Endodermal cell (in vitro differentiated cells): Measurements from ENCODE around the gene ARHGAP45. TPM values are rescaled to one million over a fixed set of nuclear protein-coding genes. Genes with fewer than 3 reads are reported as not detected.

Experiments used
- DNase-seq: peaks from one replicate; pipeline ENCODE4 v3.0.0-alpha.2; 2017
- H3K27ac ChIP-seq: 2 replicates; pipeline ENCODE4 v1.5.1; 2013; ENCODE audit warnings: mild to moderate bottlenecking, low read depth, low read length, moderate library complexity
- H3K27me3 ChIP-seq: 2 replicates; pipeline ENCODE4 v1.6.1; 2013; ENCODE audit warnings: mild to moderate bottlenecking, low read length, moderate library complexity; ENCODE audit not compliant: insufficient read depth, control insufficient read depth, poor library complexity, severe bottlenecking
- H3K36me3 ChIP-seq: 2 replicates; pipeline ENCODE4 v1.7.0; 2013; ENCODE audit warnings: mild to moderate bottlenecking, low read length, moderate library complexity; ENCODE audit not compliant: control insufficient read depth, insufficient read depth
- H3K4me1 ChIP-seq: one replicate; pipeline ENCODE4 v1.7.0; 2013; ENCODE audit warnings: low read length; ENCODE audit not compliant: control insufficient read depth, insufficient read depth
- H3K4me3 ChIP-seq: 2 replicates; pipeline ENCODE4 v1.5.1; 2013; ENCODE audit warnings: mild to moderate bottlenecking, low read length, moderate library complexity
- H3K9ac ChIP-seq: 2 replicates; pipeline ENCODE4 v1.6.1; 2013; ENCODE audit warnings: mild to moderate bottlenecking, low read length, moderate library complexity; ENCODE audit not compliant: poor library complexity, severe bottlenecking; ENCODE audit errors: extremely low read depth
- H3K9me3 ChIP-seq: 2 replicates; pipeline ENCODE4 v1.6.1; 2013; ENCODE audit warnings: mild to moderate bottlenecking, low read length, moderate library complexity; ENCODE audit not compliant: control insufficient read depth
- H3K27ac Mint-ChIP-seq: 2 replicates; pipeline ENCODE4 v1.8.0; 2020; ENCODE audit warnings: mixed read lengths
- H3K27me3 Mint-ChIP-seq: 2 replicates; pipeline ENCODE4 v1.8.0; 2021; ENCODE audit warnings: mild to moderate bottlenecking, mixed read lengths; ENCODE audit not compliant: insufficient read depth
- H3K36me3 Mint-ChIP-seq: 2 replicates; pipeline ENCODE4 v1.8.0; 2020; ENCODE audit warnings: low read depth, mixed read lengths
- H3K4me1 Mint-ChIP-seq: 2 replicates; pipeline ENCODE4 v1.8.0; 2020; ENCODE audit warnings: mixed read lengths
- H3K4me3 Mint-ChIP-seq: 2 replicates; pipeline ENCODE4 v1.8.0; 2020; ENCODE audit warnings: mild to moderate bottlenecking, moderate library complexity, mixed read lengths
- H3K9me3 Mint-ChIP-seq: 2 replicates; pipeline ENCODE4 v1.8.0; 2020; ENCODE audit warnings: mild to moderate bottlenecking, mixed read lengths
- WGBS, 2 experiments: methylation state at CpG; one replicate each; pipeline versions ENCODE4 v1.1.5 to v1.1.7; 2013; ENCODE audit warnings: missing lambda C conversion rate in 2 of 2, mixed read lengths in 1 of 2; ENCODE audit not compliant: insufficient coverage in 1 of 2, insufficient read length in 1 of 2; 5-methylcytosine and 5-hydroxymethylcytosine counted together
- total RNA-seq, 2 donors: library from RNA; stranded (reverse); fragmentation: NEBNext Ultra II Directional in 1 of 2; extraction: Animal tissue kit (Norgen Biotek cat#: 25700) in 1 of 2; gene quantifications; 2 replicates in 1 of 2; 3 replicates in 1 of 2; pipeline ENCODE4 v1.2.1, GENCODE V29; 2021
- TF ChIP-seq, protein P1 (sequence below): fragments of 200-600 bp; sonication (generic); conservative IDR thresholded peaks from 2 replicates; pipeline ENCODE4 v1.5.0; 2021; ENCODE audit warnings: antibody characterized with exemption, mild to moderate bottlenecking

The ARHGAP45 gene
- total RNA-seq, 2 donors from 2014 or later: 14.8 to 17.1 TPM

DNA sequence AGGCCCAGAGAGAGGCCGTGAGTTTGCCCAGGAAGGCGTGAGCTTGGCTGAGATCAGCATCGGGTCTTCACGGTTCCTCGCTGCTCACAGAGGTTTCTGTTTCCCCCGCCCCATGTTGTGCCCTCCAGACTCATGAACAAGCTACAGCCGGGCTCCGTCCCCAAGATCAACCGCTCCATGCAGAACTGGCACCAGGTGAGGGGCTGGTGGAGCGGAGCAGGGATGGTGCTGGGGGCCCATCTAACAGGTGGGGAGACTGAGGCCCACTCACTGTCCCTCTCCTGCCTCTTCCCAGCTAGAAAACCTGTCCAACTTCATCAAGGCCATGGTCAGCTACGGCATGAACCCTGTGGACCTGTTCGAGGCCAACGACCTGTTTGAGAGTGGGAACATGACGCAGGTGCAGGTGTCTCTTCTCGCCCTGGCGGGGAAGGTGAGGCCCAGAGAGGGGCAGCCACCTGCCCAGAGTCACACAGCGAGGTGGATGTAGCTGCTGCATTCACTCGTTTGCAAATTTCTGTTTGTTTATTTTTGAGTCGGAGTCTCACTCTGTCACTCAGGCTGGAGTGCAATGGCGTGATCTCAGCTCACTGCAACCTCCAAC is 34.6 kb upstream of the ARHGAP45 start:
- WGBS, 2 experiments: 92 to 94% methylated on average over 19 to 20 of the region's 20 CpGs
- no peak overlapping the region for H3K27ac Mint-ChIP-seq

GRCh38 chr19:1035998-1036621 is 30.9 kb upstream of the ARHGAP45 start:
- DNase-seq: peak; percentile 75
- TF ChIP-seq, protein P1, sequence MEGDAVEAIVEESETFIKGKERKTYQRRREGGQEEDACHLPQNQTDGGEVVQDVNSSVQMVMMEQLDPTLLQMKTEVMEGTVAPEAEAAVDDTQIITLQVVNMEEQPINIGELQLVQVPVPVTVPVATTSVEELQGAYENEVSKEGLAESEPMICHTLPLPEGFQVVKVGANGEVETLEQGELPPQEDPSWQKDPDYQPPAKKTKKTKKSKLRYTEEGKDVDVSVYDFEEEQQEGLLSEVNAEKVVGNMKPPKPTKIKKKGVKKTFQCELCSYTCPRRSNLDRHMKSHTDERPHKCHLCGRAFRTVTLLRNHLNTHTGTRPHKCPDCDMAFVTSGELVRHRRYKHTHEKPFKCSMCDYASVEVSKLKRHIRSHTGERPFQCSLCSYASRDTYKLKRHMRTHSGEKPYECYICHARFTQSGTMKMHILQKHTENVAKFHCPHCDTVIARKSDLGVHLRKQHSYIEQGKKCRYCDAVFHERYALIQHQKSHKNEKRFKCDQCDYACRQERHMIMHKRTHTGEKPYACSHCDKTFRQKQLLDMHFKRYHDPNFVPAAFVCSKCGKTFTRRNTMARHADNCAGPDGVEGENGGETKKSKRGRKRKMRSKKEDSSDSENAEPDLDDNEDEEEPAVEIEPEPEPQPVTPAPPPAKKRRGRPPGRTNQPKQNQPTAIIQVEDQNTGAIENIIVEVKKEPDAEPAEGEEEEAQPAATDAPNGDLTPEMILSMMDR: peak; percentile 59
- no peak overlapping the region for H3K4me3 ChIP-seq
- no peaks in the 10 kb centered on the region for H3K27me3 Mint-ChIP-seq
- peaks cover 5% of the 10 kb centered on the region for H3K4me1 Mint-ChIP-seq
- H3K27ac ChIP-seq: no peak overlapping the region
- H3K27me3 ChIP-seq: no peaks in the 10 kb centered on the region
- 89 to 95% methylated on average over 22 to 29 of the region's 29 CpGs for WGBS, 2 experiments
- H3K9ac ChIP-seq: no peak overlapping the region
- H3K27ac Mint-ChIP-seq: no peak overlapping the region
- H3K9me3 ChIP-seq: no peaks in the 10 kb centered on the region
- H3K36me3 Mint-ChIP-seq: peaks cover 52% of the 10 kb centered on the region
- H3K36me3 ChIP-seq: peaks cover 48% of the 10 kb centered on the region
- no peak overlapping the region for H3K4me3 Mint-ChIP-seq
- H3K4me1 ChIP-seq: no peaks in the 10 kb centered on the region
- no peaks in the 10 kb centered on the region for H3K9me3 Mint-ChIP-seq

More for the DNA sequence above, 34.6 kb upstream of the ARHGAP45 start:
- peaks cover 5% of the 10 kb centered on the region for H3K4me1 Mint-ChIP-seq
- Histone ChIP-seq H3K9ac (no peak overlapping the region), H3K4me3 (no peak overlapping the region), H3K36me3 (peaks cover 55% of the 10 kb centered on the region), H3K4me1 (peaks cover 6% of the 10 kb centered on the region), H3K9me3 (no peaks in the 10 kb centered on the region), H3K27me3 (no peaks in the 10 kb centered on the region), H3K27ac (no peak overlapping the region)
- no peak for DNase-seq
- no peak overlapping the region for H3K4me3 Mint-ChIP-seq
- no peaks in the 10 kb centered on the region for H3K27me3 Mint-ChIP-seq
- H3K36me3 Mint-ChIP-seq: peaks cover 48% of the 10 kb centered on the region
- H3K9me3 Mint-ChIP-seq: no peaks in the 10 kb centered on the region
- TF ChIP-seq, protein P1: no peak

DNA sequence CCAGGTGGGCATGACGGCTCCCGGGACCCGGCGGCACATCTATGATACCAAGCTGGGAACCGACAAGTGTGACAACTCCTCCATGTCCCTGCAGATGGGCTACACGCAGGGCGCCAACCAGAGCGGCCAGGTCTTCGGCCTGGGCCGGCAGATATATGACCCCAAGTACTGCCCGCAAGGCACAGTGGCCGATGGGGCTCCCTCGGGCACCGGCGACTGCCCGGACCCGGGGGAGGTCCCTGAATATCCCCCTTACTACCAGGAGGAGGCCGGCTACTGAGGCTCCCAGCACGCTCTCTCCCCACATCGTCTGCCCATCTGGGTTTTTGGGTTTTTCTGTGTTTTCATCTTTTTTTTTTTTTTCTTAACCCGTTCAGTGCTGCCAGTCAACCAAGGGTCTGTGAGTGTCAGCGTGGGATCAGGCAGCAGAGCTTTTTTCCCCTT is 29.3 kb upstream of the ARHGAP45 start:
- WGBS, 2 experiments: 95% methylated on average over 15 to 22 of the region's 22 CpGs
- no peak overlapping the region for H3K9ac ChIP-seq
- TF ChIP-seq, protein P1: peak; percentile 29
- H3K9me3 Mint-ChIP-seq: no peaks in the 10 kb centered on the region
- no peak overlapping the region for H3K27ac ChIP-seq
- H3K4me3 Mint-ChIP-seq: no peak overlapping the region
- peak; percentile 48 for DNase-seq
- no peaks in the 10 kb centered on the region for H3K27me3 ChIP-seq
- no peak overlapping the region for H3K27ac Mint-ChIP-seq
- no peaks in the 10 kb centered on the region for H3K4me1 ChIP-seq
- no peaks in the 10 kb centered on the region for H3K27me3 Mint-ChIP-seq
- peaks cover 7% of the 10 kb centered on the region for H3K4me1 Mint-ChIP-seq
- H3K9me3 ChIP-seq: no peaks in the 10 kb centered on the region
- H3K36me3 ChIP-seq: peaks cover 46% of the 10 kb centered on the region
- H3K4me3 ChIP-seq: no peak overlapping the region
- H3K36me3 Mint-ChIP-seq: peaks cover 47% of the 10 kb centered on the region
